SK-N-SH (cell line): ENCODE data around the gene TMEM131.

Experiments used
- CTCF ChIP-seq: fragments of 200-600 bp; sonication (generic); IDR thresholded peaks from 2 replicates; pipeline ENCODE4 v1.6.1; 2017; ENCODE audit warnings: antibody characterized with exemption, mild to moderate bottlenecking, moderate library complexity
- EP300 ChIP-seq, 2 experiments: IDR thresholded peaks; 2 replicates each; pipeline versions ENCODE4 v1.4.0 to v1.6.1; 2012; ENCODE audit warnings: borderline replicate concordance in 1 of 2, low read depth in 1 of 2, low read length in 1 of 2
- EZH2phosphoT487 ChIP-seq: fragments of 200-600 bp; sonication (generic); IDR thresholded peaks from 2 replicates; pipeline ENCODE4 v1.6.1; 2017; ENCODE audit warnings: low read depth, mixed run types, mild to moderate bottlenecking, antibody characterized with exemption, moderate library complexity, borderline replicate concordance
- FOXJ3 ChIP-seq: sonication (generic); formaldehyde crosslinking; IDR thresholded peaks from 2 replicates; pipeline ENCODE4 v1.5.1; 2020; ENCODE audit warnings: mild to moderate bottlenecking, missing genetic modification reagents
- JUND ChIP-seq: IDR thresholded peaks from 2 replicates; pipeline ENCODE4 v1.4.0; 2012
- MXI1 ChIP-seq: IDR thresholded peaks from 2 replicates; pipeline ENCODE4 v1.6.1; 2012; ENCODE audit warnings: mild to moderate bottlenecking, low read depth, low read length, improper control_type of control experiment
- PBX3 ChIP-seq: IDR thresholded peaks from 2 replicates; pipeline ENCODE4; 2012
- POLR2AphosphoS5 ChIP-seq: IDR thresholded peaks from 2 replicates; pipeline ENCODE4 v1.6.1; 2012; ENCODE audit warnings: low read depth, low read length
- RAD21 ChIP-seq: IDR thresholded peaks from 2 replicates; pipeline ENCODE4 v1.6.1; 2012; ENCODE audit warnings: mild to moderate bottlenecking, low read length
- REST ChIP-seq: IDR thresholded peaks from 2 replicates; pipeline ENCODE4 v1.6.1; 2012; ENCODE audit warnings: mild to moderate bottlenecking, low read depth, low read length, moderate library complexity
- SIN3A ChIP-seq: IDR thresholded peaks from 2 replicates; pipeline ENCODE4 v1.6.1; 2012; ENCODE audit warnings: low read depth, mild to moderate bottlenecking, low read length, moderate library complexity, borderline replicate concordance
- USF2 ChIP-seq: fragments of 150-350 bp; IDR thresholded peaks from 2 replicates; pipeline ENCODE4 v1.6.1; 2017; ENCODE audit warnings: antibody characterized with exemption, low read length, low read depth, borderline replicate concordance

GRCh38 chr2:97950329-97951154 lies 45.2 kb downstream of the TMEM131 start:
- peak; percentile 65; the same call in 1 of the 2 replicates for TF ChIP-seq PBX3
- TF ChIP-seq USF2 = no peak
- no peak for TF ChIP-seq CTCF
- TF ChIP-seq EP300 (IDR thresholded peaks at IDR 0.05; ENCODE audit: borderline replicate concordance in 1 of 2, low read depth in 1 of 2, low read length in 1 of 2) = peak in 1 of 2 experiments; percentile 54; a peak in 1 of 4 replicates
- no peak for TF ChIP-seq MXI1
- peak; percentile 33; the same call in 1 of the 2 replicates for TF ChIP-seq POLR2AphosphoS5
- TF ChIP-seq RAD21 = no peak
- TF ChIP-seq SIN3A = no peak
- TF ChIP-seq JUND = peak; percentile 88
- TF ChIP-seq FOXJ3 (CRISPR knock-in tag) = no peak
- no peak for TF ChIP-seq EZH2phosphoT487
- TF ChIP-seq REST = no peak
